GM21526 (cell line): ENCODE measurements around the gene PSMD13.
A peak's percentile ranks its signal among the peaks of the same experiment; 100 is the strongest.
"Not testable (repeated sequence)": the region's sequence is repeated elsewhere in the genome, so short reads cannot be mapped to it uniquely, and the experiment has no call there.

ENCODE experiments used
- ATAC-seq: cut with Tn5 transposase; IDR thresholded peaks from one replicate; pipeline ENCODE4 v1.9.1; 2021; ENCODE audit warnings: moderate library complexity; ENCODE audit not compliant: unreplicated experiment, low FRiP score

PSMD13 gene

DNA sequence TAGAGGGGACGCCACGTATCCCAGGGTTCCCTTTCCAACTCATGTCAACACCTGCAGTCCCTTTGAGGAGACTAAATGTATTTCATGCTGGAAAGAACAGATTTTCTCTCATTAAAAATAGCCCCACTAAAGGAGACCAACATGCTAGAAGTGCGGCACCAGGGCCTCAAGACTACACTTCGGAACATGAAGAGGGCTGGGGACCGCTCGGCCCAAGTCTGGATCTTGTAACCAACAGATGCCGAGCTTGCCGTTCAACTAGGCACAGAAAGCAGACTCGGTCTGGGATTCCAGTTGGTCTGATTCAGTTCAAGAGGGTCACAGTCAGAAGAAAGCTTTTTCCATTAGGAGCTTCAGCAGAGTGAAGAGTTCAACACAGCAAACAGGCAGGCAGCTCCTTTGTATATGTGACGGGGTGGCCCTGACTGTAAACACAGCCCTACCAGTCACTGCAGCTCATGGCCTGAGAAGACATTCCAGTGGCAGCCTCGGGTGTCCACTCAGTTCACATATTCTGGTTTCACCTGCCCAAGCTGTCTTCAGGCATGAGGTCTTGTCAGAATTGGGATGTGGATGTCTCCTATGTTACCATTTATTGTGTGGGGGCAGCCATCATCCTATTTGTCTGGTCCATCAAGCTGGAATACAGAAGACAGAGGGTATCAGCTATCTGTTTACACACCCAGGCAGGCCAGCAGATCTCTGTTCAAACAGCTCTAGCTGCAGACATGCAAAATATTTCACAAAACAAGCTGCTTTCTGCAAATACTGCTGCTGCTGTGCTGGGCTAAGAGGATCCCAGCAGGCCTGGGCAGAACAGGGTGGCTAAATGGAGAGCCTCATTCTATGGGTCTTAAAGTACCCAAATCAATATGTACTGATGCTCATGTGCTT lies 20.4 kb upstream of the PSMD13 start:
- ATAC-seq, result no peak

DNA sequence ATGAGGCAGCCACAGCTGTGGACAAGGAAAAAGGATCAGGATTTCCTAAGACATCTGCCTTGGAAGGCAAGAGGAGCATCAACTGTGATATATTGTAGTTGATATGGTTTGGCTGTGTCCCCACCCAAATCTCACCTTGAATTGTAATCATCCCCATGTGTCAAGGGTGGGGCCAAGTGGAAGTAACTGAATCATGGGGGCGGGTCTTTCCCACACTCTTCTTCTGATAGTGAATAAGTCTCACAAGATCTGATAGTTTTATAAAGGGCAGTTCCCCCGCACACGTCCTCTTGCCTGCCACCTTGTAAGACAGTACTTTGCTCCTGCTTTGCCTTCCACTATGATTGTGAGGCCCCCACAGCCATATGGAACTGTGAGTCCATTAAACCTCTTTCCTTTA lies 19.1 kb upstream of the PSMD13 start:
- no peak for ATAC-seq

DNA sequence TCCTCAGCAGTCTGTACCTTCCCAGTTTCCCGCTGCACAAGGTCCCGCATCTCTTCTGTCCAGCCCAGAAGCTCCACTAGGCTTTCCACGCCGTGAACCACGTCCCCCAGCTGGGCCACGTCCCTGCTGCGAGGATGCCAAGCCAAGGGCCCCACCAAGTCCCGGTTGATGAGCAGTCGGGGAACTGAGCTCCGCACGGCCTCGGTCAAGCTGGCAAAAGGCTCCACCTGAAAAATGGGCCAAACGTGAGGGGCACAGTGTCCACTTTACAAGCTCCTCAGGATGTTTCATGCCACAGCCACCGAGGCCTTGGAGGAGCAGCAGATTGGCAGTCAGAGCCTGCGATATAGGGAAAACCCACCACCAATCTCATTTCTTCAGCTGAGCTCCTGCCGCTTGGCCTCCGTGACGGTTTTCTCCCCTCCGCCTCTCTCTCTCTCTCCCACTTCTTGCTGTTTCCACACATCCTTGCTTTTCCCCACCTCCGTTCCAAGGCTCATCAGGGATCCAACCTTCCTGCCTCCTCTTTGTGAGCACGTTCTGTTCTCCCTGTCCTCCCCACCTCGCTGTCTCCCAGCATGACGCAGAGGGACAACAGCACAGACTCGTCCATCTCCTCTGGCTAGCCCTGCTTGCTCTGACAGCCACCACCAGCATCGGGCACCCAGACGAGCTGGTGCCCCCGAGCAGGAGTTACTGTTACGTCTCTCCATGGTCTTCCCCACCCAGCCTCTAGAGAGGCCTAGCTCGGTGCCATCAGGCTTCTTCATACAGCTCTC lies 17.8 kb upstream of the PSMD13 start:
- ATAC-seq, result no peak

DNA sequence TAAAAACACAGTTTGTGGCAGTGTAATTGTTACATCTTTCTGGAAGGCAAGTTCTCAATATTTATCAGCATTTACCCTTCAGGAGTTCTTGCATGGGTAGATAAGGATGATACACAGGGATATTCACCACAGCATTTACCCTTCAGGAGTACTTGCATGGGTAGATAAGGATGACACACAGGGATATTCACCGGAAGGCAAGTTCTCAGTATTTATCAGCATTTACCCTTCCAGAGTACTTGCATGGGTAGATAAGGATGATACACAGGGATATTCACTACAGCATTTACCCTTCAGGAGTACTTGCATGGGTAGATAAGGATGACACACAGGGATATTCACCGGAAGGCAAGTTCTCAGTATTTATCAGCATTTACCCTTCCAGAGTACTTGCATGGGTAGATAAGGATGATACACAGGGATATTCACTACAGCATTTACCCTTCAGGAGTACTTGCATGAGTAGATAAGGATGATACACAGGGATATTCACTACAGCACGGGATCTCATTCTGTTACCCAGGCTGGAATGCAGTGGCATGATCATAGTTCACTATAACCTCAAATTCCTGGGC lies 16.0 kb upstream of the PSMD13 start:
- not testable (repeated sequence) for ATAC-seq

DNA sequence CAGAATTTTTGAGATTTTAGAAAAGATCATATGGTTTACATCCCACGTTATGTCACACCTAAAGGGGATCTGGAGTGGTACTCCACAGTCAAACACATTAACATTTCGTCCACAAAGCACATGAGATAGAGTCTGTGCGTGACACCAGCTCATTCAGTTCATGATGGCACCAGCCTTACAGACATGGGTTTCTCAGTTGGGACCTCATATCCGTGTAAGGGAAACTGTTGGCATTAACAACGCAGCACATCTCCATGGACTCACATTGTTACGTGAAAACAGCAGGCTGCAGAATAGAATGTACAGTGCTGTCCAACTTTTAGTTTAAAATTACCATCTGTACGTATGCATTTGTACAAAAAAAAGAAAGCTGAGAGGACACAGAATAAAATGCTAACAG lies 15.2 kb upstream of the PSMD13 start:
- ATAC-seq, result no peak

DNA sequence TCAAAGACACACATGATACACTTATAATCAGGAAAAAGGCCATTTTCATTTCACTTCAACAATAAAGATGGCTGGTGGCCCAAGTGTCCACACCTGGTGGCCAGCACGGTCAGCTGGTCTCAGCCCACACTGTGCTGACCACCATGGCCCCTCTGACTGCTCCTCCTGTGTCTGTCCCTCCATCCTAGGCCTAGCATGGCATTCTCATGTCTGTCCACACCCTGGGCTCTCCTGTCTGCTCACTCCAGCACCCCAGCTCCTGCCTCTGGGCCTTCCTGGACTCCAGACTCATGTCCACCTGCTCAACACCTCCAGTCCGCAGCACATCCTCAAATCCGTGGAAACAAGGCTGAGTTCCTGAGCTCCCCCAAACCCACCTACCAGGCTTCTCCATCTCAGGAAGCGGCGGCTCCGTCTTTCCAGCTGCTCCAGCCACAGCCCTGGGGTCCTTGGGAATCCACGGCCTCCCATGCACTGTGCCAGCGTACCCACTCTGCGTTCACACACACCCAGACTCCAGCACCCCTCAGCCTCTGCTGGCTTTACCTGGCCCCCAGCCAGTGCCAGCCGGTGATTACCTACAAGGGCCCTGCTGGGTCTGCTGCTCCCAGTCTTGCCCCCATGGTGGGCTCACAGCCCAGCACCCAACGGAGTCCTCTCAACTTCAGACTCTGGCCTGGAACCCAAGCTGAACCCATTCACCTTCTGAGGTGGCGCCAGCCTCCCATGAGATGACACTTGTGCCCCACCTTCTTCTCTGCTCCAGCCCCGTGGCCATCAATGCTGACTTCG lies 14.6 kb upstream of the PSMD13 start:
- no peak for ATAC-seq

DNA sequence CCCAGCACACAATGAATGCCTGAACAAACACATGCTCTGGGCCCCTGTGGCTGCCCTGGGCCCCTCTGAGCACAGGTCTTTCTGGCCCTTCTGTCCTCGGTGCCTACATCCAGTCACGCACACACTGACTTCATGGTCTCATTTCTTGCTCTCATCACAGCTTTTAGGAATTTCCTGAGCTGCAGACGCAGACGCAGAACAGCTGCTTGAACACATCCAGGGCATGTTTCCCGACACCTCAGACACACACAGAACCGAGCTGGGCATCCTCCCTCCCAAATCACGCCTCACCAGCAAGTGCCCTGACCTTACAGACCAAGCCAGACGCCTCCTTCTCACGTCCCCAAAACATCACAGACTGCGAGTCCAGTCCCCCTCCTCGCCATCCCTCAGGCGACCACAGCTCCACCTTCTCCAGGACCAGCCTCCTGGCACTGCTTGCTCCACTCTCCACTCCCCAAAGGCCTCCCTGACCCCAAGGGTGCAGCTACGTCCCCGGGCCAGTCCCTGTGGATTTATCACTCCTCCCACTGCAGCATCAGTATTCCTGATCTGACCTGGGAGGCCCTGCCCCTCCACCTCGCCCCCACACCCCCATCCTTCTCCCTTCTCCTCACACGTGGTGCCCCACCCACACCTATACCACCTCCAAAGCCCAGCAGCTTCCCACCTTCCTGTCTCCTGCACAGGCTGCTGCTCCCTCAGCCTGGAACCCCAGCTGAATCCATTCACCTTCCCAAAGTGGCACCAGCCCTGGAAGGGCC lies 13.6 kb upstream of the PSMD13 start:
- no peak for ATAC-seq

DNA sequence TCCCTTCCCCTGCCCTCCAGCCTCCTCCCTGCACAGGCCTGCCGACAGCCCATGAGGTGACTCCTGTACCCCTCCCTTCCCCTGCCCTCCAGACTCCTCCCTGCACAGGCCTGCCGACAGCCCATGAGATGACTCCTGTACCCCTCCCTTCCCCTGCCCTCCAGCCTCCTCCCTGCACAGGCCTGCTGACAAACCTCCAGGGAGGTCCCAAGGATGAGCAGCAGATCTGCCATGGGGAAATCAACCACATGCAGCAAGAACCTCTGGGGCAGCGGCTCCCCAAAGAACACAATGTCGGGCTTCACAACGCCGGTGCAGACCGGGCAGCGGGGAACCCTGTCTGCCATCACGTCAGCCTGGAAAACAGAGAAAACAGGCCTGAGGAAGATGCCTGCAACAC lies 12.9 kb upstream of the PSMD13 start:
- no peak for ATAC-seq

DNA sequence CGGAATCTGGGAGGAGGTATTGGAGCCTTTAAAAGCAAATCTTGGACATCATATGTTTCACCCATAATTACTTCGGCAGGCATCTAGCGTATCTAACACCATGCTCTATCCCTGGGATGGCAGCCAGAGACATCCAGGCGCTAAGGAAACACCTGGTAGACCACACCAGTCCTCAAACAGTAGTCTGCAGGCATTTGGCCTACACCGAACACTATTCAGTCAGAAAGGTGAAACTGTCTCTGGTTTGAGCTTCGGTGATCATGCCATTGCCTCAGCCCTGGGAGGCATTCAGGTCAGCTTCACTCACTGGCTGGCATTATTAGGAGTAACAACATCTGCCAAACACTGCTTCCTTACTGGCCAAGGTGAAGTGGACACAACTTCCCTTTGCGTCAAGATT lies 12.4 kb upstream of the PSMD13 start:
- ATAC-seq, result no peak

DNA sequence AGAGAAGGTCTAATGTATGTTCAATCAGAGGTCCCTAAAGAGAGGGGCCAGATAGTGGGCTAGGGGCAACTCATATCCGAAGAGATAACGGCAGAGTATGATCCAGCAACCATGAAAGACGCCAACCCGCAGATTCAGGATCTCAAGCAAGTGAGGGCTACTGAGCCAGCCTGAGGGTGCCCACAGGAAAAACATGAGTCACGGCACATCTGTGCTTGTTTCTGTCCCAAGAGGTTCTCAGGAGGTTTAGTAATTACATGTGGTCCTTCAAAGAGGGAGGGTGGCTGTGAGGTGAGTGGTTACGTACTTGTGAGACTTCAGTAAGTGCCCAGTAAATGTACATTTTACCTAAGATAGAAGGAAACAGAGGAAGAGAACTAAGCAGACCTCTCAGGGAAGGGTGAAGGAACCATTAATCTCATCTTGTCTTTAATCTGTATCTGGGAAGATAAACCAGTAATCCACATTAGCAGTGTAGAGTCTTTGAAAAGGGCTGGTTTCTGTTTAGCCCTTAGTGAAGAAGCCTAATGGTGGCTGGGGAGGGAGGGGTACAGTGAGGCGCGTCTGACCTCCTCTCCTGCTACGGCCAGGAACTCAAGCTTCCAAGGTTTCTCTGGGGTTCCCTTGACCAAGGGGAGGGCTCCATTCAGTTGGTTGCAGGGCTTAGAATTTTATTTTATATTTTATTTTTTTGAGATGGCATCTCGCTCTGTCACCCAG lies 10.9 kb upstream of the PSMD13 start:
- ATAC-seq, result no peak

DNA sequence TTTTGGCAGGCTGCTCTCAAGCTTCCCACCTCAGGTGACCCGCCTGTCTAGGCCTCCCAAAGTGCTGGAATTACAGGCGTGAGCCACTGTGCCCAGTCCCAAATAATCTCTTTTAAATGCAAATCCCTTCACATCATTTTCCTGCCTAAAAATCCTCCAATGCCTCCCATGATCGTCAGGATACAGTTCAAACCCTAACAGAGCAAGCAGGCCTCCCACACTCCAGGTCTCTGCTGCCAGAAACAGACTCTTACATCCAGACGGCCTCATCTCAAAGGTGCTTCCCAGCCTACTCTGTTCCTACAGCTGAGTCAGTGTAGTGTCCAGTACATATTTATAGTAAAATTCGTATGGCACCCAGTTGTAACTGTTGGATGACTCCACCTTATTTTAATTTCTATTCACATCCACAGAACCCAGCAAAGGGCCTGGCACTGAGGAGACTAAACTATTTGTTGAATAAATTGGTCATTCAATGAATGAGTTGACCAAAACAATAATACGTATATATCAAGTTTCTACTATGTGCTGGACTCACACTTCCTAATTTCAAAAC lies 8.9 kb upstream of the PSMD13 start:
- no peak for ATAC-seq

DNA sequence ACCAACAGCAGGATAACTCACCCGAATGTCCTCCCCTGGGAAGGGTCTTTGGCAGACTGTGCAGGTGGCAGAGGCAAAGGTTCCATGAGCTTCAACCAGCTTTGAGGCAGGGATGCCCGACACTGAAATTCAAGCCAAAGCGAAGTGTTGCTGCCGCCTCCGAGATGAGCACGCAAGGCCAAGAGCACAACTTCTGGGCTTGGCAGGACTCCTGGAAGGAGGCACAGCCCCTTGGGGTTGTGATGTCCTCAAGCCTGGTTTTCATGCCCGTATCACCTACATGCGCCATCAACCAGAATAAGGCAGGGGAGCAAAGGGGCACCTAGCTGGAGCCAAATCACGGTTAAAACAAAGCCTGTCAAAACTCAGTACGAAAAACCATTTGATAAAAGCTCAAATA lies 6.3 kb upstream of the PSMD13 start:
- no peak for ATAC-seq

DNA sequence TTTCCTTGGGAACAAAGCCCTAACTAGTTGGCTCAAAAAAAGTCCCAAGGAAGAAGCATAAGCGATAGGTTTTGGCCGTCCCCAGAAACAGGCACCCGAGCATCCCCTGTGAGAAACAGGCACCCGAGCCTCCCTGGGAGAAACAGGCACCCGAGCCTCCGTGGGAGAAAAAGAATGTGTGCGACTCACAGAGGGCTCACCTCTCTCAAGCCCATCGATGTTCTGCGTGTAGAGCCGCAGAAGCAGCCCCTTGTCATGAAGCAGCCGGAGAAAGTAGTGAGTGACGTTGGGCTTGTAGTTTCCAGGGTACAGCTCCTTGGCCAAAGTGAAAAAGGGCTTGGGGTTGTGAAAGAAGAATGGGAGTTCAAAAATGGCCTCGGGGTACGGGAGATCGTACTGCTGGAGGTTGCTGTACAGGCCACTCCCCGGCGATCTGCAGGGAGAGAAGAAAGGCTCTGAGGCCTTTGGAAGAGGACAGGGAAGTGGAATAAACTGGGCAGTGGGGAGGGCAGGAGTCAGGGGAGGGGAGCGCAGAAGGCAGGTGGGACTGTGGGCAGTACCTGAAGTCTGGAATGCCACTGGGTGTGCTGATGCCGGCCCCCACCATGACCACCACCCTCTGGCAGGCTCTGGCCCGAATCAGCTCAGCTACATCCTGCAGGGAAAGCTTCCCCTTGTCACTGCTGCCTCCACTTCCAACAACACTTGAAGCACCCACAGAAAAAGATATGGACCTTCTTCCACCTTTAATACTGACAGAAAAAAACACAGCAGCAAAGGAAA lies 3.8 kb upstream of the PSMD13 start:
- ATAC-seq, result no peak

DNA sequence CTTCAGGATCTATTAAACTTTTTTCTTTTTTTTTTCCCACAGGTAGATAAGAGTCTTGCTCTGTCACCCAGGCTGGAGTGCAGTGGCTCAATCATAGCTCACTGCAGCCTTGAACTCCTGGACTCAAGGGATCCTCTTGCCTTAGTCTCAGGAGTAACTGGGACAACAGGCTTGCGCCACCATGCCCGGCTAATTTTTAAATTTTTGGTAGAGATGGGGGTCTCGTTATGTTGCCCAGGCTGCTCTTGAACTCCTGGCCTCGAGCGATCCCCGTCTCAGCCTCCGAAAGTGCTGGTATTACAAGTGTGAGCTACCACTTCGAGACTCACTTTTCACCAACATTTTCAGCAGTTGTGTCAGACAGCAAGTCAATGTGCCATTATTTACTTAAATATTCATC lies 1.6 kb upstream of the PSMD13 start:
- no peak for ATAC-seq

DNA sequence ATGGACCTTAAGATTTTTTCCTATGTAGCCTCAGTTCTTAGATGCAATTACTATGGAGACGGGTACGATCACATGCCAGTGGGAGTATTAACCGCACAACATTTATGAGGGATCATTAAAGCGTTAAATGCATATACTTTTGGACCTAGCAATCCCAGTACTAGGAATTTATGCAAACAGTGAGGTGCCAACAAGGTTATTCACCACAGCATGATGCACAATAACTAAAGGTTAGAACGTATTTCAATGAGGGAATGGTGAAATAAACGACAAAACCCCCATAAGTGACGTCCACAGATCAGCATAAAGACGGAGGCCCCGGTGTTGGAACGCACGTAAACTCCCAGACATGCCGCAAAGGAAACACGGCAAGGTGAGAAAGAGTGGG lies 1.2 kb upstream of the PSMD13 start:
- peak; percentile 17 for ATAC-seq

DNA sequence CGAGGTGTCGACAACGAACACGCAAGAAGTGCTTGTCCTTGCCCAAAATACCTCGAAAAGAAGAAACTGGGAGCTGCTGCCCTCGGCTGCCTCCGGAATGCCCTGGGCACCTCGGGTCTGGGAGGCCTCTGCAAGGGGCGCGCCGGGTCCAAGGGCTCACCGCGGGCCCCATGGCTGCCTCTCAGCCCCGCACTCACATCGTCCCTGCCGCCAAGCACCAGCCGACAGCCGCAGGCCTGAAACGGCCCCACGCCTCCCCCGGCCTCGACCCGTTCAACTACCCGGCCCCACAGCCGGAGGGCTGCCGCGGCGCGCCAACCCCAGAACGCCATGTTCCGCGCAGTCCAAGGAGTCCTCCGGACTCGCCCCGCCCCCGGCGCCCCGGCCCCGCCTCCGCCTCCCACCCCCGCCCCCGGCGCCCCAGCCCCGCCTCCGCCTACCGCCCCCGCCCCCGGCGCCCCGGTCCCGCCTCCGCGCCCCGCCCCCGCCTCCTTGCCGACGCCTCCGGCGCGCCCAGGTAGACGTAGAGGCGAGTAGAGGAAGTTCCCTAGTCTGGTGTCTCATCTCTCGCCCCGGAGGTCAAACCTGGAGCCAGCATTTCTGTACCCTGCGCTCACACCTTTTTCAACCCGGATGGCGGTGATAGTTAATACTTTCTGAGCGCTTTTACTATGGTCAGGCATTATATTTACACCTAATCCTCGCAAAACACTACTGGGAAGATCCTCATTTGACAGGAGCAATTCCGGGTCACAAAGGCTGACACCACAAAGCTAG lies 591 bp upstream of the PSMD13 start, which contains the start of gene SIRT3:
TSS of gene SIRT3 (minus strand) at position 346 of the 777 bp plus-strand sequence. CDS start at position 332, 14 bp downstream.
- peak; percentile 72 for ATAC-seq

DNA sequence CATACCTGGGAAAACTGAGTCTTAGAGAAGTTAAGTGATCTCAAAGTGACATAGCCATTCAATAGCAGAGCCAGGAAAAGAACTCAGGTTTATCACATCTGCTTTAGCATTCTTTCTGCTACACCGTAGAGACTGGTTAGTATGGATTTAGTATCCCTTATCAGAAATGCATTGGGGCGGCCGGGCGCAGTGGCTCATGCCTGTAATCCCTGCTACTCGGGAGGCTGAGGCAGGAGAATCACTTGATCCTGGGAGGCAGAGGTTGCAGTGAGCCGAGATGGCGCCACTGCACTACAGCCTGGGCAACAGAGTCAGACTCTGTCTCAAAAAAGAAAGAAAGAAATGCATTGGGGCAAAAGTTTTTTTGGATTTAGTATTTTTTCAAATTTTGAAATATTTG lies 1.6 kb downstream of the PSMD13 start:
- not testable (repeated sequence) for ATAC-seq
